C4-2B (cell line): ENCODE data around the gene ANTXRL.
"Not testable (repeated sequence)": the region's sequence is repeated elsewhere in the genome, so short reads cannot be mapped to it uniquely, and the experiment has no call there.

ENCODE experiments used
- H3K27ac ChIP-seq: fragments of 450-650 bp; 2 replicates; pipeline ENCODE4 v1.5.1; 2017
- CTCF ChIP-seq: fragments of 450-650 bp; conservative IDR thresholded peaks from 2 replicates; pipeline ENCODE4 v1.5.1; 2017; ENCODE audit warnings: mild to moderate bottlenecking
- ZFX ChIP-seq: fragments of 450-650 bp; IDR thresholded peaks from 2 replicates; pipeline ENCODE4 v1.6.1; 2017

ANTXRL gene

DNA sequence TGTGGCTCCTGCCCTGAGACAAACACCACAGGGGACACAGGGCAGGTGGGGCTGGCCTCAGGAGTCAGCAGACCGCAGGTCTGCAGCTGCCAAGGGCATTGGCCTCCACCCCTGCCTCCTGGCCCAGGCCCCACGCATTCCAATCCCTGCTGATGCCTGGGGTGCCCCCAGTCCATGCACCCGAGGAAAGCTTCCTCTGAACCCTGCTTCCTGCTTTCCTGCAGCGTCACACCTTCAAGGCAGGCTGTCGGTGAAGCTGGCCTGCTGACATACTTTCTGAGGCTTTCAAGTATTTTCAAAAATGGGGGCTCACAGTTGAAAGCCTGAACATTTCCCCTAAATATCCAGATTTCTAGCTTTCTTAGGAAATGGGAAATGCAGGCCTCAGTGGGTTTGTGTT is 22.5 kb upstream of the ANTXRL start:
- H3K27ac ChIP-seq, result no peak overlapping the region
- TF ChIP-seq ZFX, result no peak
- no peak for TF ChIP-seq CTCF

DNA sequence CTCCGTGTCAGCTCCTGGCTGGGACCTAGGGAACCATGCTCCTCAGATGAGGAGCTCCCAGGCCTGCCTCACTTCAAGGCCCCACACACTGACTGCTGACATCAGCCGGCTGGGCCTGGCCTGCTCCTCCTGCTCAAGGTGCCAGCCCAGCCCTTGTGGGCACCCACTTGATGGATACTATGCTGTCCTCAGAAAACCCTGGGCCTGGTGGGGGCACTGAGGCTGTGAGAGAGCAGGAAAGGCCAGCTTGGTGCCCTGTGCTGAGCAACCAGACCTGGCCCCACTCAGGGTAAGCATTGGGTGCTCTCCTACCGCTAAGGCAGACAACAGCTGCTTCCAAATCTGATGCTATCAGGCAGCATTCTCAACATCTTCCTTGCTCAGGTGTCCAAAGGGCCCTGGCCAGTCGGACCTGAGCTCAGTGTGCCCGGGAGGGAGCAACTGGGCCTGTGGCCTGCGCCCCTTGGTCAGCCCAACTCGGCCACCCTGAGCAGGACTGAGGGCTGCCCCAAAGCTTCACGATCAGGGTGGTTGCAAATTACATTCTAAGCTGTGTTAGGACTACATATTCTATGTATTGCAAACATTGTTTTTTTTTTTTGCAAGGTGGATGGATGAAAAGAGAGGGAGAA is 21.9 kb upstream of the ANTXRL start:
- no peak for TF ChIP-seq CTCF

DNA sequence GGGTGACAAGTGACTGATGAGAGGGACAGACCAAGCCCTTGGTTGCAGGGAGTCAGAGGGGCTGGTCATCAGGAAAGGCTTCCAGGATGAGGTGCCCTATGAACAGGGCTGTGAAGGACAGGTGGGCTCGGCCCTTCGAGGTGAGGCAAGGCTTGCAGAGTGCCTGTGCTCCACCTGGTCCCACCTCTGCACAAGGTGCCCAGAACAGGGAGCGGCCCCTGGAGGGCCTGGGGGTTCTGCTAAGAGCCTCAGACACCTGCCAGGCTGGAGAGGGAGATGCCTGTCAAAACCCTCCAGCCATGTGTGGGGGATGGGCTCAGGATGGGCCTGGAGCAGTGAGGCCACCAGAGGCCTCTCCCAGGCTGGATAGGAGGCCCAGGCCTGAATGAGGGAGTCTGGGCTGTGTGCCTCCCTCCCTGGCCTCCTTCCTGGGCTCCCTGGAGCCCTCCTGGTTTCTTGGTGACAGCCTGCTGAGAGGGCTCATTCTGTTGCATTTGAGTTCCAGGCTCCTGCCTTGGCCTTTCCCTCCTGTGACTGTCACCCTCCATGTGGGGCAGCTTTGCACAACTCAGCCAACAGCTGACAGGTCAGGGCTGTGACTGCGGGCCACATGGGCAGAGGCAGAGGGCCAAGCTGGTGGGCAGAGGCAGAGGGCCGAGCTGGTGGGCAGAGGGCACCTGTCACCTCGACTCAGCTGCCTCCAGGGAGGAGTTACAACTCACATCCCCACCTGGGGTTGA is 21.1 kb upstream of the ANTXRL start:
- not testable (repeated sequence) for H3K27ac ChIP-seq

More for the DNA sequence above, 21.9 kb upstream of the ANTXRL start:
- no peak overlapping the region for H3K27ac ChIP-seq

GRCh38 chr10:46266306-46266985 is 20.4 kb upstream of the ANTXRL start:
- TF ChIP-seq ZFX (no peak), CTCF (no peak)
- H3K27ac ChIP-seq, result no peak overlapping the region

GRCh38 chr10:46267132-46267985 is 19.4 kb upstream of the ANTXRL start:
- TF ChIP-seq CTCF (no peak), ZFX (no peak)

DNA sequence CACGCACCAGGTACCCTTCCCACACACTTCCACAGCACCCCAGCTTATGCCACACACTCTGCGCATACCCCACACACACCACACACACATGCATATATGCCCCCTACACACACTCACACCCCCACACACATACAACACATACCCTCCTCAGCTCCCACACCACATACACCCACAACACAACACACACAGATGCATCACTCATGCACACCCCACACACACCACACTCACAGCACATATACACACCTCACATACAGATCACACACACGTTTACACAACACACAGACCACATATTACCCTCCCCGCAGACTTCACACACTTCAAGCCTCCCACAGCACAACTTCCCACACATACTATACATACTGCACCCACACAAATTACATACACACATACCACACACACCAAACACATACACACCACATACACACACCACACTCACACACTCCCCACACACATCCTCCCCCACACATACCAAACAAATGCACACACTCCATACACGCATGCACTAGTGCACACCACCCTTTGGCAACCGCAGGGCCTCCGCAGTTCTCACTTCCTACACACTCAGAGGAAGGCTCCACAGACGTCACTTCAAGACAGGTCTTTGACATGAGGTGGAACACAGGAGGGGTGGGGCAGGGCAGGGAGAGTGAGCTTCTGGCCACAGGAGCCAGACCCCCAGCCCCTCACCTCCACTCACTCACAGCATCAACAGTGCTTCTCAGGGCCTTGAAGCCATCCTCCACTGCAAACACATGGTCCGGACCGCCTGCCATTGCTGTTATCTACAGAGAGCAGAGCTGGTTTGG is 18.5 kb upstream of the ANTXRL start:
- no peak for TF ChIP-seq ZFX
- no peak overlapping the region for H3K27ac ChIP-seq

More at GRCh38 chr10:46267132-46267985, 19.4 kb upstream of the ANTXRL start:
- H3K27ac ChIP-seq, result no peak overlapping the region

DNA sequence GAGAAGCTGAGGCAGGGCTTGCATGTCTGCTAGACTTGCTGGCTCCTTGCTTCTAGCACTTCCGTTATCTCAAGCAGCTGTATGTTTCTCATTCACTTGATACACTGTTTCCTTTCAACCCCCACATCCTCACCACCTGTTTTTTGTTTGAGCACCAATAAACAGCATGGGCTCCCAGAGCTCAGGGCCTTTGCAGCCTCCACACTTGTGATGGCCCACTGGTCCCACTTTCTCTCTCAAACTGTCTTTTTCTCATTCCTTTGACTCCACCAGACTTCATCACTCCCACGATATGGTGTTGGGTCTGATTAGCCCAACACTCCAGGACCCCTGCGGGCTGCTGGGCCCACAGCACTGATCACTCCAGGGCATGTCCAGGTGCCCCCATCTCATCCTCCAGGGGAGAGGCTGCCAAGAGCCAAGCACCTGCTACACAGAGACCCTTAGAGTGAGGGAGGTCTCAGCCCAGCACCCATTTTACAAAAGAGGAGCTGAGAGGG is 17.2 kb upstream of the ANTXRL start:
- not testable (repeated sequence) for H3K27ac ChIP-seq

- TF ChIP-seq CTCF, result no peak
- no peak for TF ChIP-seq ZFX
- no peak overlapping the region for H3K27ac ChIP-seq
Measured at GRCh38 chr10:46270086-46270811, 16.5 kb upstream of the ANTXRL start.

- H3K27ac ChIP-seq, result not testable (repeated sequence)
Measured at GRCh38 chr10:46270963-46271530, 15.8 kb upstream of the ANTXRL start.

- not testable (repeated sequence) for H3K27ac ChIP-seq
Measured at GRCh38 chr10:46271795-46272499, 14.8 kb upstream of the ANTXRL start.
